ENCODE results near the gene AOPEP. TPM values are rescaled to one million over a fixed set of nuclear protein-coding genes. Genes with fewer than 3 reads are reported as not detected.

Gene AOPEP
- total and polyA plus RNA-seq, 2 of the 13 experiments (the other 11 are each of a cell fraction or from before 2014, with no cell fraction given), result 22.2 to 41.6 TPM

GRCh38 chr9:94928691-94929368 lies 202.3 kb downstream of the AOPEP start (continued):
- TF ChIP-seq ZNF646 (CRISPR knock-in tag; IDR thresholded peaks at IDR 0.05) (no peak), HIC2 (CRISPR knock-in tag; IDR thresholded peaks at IDR 0.05; ENCODE audit: low read depth) (0 out of 2 replicates have a peak, but pooled peaks have one; percentile 28), ZXDC (CRISPR knock-in tag; IDR thresholded peaks at IDR 0.05) (no peak), FOXK2 (IDR thresholded peaks at IDR 0.05) (no peak), HDAC2 (CRISPR knock-in tag; IDR thresholded peaks at IDR 0.05) (no peak), RFXANK (CRISPR knock-in tag; IDR thresholded peaks at IDR 0.05) (no peak)
